GM18502 (cell line): Measurements from ENCODE around the gene TAP1.
"Not testable (repeated sequence)": the region's sequence is repeated elsewhere in the genome, so short reads cannot be mapped to it uniquely, and the experiment has no call there.

ENCODE experiments used
- ATAC-seq: cut with Tn5 transposase; IDR thresholded peaks from one replicate; pipeline ENCODE4 v1.9.1; 2021; ENCODE audit warnings: mild to moderate bottlenecking; ENCODE audit not compliant: unreplicated experiment, poor library complexity

Gene TAP1

DNA sequence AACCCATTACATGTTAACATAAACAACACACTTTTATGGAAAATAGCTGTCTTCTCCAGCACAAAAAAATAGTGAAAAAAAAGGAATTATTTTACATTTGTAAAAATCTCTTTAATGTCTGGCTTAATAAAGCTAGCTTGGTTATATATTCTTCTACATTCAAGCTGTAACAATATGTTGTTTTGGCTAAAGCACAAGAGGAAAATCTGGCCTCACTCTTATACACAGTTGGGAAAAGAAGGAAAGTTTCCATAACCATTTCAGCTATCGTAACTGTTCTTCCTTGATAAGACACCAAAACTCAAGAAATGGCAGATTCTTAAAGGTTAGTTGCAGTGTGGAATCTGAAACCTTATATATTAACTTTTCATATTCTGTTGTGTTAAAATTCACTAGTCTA, 44.3 kb downstream of the TAP1 start:
- ATAC-seq, result no peak

DNA sequence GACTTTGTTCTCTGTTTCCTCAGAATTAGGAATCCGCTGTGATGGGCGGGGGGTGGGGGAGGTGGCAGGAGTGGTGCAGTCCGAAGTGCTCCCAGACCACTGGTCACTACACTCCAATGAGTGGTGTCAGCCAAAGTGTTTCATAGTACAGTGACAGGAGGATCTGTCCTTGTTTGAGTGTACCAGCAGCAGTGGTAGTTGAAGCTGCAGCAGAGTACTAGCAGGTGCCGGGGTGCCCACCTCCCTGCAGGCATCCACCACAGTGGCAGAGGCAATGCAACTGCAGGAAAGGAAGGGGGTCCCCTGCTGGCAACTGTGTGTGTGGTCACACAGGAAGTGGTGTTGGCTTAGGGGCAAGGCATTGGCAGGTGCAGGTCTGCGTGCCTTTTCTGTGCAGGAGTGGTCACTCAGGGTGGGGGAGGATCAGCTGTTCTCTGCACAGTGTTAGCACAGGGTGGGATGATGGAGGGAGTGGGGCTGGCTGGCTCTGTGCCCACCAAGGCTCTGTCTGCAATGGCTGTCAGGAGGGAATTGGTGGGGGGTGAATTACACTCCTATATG, 46.4 kb downstream of the TAP1 start:
- ATAC-seq, result no peak

DNA sequence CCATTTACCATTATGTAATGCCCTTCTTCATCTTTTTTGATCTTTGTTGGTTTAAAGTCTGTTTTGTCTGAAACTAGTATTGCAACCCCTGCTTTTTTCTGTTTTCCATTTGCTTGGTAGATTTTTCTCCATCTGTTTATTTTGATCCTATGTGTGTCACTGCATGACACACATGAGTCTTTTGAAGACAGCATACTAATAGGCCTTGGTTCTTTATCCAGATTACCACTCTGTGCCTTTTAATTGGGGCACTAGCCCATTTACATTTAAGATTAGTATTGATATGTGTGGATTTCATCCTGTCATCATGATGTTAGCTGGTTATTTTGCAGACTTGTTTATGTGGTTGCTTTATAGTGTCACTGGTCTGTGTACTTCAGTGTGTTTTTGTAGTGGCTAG, 48.1 kb downstream of the TAP1 start:
- not testable (repeated sequence) for ATAC-seq

GRCh38 chr6:32803416-32803815, 50.1 kb downstream of the TAP1 start:
- ATAC-seq, result no peak

GRCh38 chr6:32799740-32800139, 53.8 kb downstream of the TAP1 start:
- no peak for ATAC-seq

- no peak for ATAC-seq
Observed at GRCh38 chr6:32799168-32799567, 54.3 kb downstream of the TAP1 start.

GRCh38 chr6:32796848-32797776, 56.4 kb downstream of the TAP1 start:
- ATAC-seq, result no peak
